ENCODE data around the gene TAMALIN.

TAMALIN gene

DNA sequence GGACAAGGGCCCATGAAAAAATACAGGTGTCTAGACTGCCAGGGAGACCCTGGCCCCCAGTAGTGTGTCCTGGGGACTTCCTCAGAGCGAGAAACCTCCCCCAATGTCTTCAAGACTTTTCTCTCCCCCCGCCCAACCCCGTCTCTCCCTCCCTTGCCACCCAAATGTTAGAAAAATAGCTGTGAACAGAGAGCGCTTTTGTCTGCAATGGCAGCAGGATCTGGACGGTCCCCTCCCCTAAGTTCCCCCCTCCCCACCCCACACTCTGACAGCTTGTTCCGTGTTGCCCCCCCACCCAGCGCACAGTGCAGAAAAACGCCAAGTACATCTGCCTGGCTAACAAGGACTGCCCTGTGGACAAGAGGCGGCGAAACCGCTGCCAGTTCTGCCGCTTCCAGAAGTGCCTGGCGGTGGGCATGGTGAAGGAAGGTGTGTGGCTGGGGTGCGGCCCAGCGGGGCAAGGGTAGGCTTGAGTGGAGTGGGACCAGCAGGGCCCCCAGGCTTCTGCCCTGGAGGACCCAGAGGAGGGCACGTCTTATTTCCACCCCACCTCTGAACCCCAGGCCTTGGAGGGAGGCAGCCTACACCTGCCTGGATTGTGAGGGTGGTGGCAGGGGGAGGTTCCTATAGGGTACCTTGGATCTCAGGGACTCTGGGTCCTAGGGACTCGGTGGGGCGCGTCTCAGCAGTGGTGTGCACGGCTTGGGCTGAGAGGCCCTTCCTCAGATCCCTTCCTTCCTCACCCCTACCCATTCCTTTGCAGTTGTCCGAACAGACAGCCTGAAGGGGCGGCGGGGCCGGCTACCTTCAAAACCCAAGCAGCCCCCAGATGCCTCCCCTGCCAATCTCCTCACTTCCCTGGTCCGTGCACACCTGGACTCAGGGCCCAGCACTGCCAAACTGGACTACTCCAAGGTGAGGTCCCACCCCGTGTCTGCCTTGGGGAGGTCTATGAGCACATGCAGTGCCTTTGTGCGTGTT lies 49.3 kb downstream of the TAMALIN start:
- no peak for DNase-seq (ENCODE audit: low spot score)

DNA sequence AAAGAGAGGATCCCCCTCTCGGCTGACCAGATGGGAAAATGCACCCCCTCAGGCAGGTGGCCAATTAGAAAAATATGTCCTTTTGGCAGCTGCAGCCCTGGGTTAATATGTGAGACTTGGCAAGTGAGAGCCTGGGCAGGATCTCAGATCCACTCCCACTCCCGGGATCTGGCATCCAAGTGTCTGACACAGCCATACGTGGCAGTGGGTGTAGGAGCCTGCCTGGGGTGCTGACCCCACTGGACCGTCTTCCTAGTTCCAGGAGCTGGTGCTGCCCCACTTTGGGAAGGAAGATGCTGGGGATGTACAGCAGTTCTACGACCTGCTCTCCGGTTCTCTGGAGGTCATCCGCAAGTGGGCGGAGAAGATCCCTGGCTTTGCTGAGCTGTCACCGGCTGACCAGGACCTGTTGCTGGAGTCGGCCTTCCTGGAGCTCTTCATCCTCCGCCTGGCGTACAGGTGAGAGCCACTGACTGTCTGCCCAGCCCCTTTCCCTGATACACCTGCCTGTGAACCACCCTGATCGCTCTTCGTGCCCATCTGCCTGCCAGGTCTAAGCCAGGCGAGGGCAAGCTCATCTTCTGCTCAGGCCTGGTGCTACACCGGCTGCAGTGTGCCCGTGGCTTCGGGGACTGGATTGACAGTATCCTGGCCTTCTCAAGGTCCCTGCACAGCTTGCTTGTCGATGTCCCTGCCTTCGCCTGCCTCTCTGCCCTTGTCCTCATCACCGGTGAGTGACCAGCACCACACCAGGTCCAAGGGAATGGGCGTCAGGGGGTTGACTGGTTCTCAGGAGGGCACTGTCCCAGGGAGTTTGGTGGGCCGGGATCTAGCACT lies 50.3 kb downstream of the TAMALIN start:
- peak; percentile 74 for DNase-seq (ENCODE audit: low spot score)

DNA sequence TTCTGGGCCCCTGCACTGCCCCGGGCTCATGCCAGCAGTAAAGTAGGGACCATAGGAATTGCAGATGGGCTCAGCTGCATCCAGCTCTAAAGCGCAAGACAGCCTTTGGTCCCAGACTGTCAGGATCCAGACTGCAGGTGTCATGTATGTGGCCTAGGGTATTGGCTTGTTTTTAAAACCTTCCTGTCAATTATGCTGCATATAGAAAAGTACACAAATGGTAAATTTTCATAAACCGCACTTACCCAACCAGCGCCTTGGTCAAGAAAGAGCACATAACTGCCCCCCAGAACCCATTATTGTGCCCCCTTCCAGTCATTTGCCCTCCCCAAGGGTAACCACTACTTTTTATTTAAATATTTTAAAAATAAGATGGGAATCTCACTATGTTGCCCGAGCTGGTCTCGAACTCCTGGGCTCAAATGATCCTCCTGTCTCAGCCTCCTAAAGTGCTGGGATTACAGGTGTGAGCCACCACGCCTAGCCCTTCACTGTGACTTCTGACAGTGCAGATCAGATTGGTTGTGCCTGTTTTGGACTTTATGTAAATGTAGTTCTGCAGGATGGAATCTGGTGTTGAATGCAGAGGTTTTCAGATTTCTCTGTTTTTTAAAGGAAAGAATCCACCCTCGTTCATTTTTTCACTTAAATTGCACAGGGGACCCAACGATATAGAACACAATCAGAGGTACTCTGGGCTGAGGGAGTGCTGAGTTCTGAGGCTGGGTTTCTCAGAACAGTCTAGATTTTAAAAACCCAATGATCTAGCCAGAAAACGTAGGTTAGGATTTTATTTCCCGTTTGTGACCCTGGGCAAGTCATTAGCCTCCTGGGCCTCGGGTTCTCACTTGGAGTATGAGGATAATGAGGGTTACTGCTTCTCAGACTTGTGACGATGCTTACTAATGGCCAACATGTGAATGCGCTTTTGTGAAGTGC lies 51.2 kb downstream of the TAMALIN start:
- no peak for DNase-seq (ENCODE audit: low spot score)

DNA sequence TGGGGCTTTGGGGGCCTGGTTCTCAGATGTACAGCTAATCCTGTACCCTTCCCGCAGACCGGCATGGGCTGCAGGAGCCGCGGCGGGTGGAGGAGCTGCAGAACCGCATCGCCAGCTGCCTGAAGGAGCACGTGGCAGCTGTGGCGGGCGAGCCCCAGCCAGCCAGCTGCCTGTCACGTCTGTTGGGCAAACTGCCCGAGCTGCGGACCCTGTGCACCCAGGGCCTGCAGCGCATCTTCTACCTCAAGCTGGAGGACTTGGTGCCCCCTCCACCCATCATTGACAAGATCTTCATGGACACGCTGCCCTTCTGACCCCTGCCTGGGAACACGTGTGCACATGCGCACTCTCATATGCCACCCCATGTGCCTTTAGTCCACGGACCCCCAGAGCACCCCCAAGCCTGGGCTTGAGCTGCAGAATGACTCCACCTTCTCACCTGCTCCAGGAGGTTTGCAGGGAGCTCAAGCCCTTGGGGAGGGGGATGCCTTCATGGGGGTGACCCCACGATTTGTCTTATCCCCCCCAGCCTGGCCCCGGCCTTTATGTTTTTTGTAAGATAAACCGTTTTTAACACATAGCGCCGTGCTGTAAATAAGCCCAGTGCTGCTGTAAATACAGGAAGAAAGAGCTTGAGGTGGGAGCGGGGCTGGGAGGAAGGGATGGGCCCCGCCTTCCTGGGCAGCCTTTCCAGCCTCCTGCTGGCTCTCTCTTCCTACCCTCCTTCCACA lies 52.0 kb downstream of the TAMALIN start:
- no peak for DNase-seq (ENCODE audit: low spot score)

DNA sequence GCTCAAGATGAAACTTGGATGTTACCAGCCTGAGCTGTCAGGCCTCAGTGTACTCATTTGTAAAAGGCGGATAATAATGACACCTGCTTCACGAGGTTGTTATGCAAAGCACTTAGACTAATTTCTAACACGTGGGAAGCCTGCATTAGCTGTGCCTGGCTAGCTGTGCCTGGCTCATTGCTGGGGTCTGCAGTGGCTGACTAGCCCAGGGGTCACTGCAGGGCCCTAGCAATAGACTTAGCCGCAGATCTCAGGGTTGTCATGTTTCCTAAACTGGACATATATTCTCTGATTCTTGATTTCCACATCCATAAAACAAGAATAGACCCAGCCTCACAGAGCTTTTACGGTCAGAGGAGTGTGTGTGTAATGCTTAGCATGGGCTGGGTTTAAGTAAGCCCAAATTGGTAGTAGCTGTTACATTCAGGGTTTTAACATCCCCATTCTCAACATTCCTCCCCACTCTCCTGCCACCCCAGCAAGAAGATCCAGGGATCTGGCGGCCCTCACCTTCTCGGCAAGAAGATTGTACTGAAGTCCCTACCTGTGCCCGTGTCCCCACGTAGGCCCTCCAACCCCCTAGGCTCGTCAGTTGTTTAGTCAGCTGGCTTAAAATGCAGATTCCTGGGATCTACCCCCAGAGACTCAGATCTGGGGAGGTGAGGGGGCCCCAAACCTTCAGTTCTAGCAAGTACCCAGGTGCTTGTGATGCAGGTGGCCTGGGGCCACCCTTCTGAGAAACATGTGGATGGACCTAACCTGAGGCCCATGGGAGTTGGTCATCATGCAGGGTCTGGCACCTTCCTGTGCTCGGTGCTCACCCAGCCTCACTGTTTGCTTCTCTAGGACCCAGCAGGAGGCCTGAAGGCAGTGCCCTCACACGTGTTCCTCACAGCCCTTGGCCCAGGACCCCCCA lies 53.1 kb downstream of the TAMALIN start:
- DNase-seq (ENCODE audit: low spot score), result no peak

DNA sequence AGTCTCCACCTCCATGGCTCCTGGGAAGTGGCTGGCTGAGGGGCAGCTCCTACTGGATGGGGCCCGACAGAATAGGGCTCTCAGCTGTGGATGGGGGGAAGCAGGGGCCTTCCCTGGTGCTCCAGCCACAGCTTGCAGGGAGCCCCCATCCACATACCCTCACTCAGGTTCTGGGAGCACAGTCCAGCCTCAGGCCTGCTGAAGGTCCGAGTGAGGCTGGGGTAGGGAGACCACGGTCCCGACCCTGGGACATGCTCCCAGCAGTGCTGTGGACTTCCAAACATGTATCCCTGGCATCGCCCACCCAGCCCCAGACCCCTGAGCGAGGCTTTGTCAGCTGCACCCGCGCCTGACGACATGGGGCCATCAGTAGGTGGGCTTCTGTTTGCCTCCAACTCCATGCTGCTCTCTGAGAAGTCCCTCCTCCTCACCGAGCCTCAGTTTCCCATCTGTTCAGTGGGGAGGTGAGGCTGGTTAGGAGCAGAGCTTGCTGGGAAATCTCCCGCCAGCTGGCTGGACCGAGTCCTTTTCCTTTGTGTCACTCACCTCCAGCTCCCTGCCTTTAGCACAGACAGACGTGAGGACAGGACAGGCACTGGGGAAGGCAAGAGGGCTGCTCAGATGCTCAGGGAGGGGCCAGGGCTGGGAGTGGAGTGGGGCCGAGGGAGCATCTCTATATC lies 53.9 kb downstream of the TAMALIN start:
- DNase-seq (ENCODE audit: low spot score), result no peak

DNA sequence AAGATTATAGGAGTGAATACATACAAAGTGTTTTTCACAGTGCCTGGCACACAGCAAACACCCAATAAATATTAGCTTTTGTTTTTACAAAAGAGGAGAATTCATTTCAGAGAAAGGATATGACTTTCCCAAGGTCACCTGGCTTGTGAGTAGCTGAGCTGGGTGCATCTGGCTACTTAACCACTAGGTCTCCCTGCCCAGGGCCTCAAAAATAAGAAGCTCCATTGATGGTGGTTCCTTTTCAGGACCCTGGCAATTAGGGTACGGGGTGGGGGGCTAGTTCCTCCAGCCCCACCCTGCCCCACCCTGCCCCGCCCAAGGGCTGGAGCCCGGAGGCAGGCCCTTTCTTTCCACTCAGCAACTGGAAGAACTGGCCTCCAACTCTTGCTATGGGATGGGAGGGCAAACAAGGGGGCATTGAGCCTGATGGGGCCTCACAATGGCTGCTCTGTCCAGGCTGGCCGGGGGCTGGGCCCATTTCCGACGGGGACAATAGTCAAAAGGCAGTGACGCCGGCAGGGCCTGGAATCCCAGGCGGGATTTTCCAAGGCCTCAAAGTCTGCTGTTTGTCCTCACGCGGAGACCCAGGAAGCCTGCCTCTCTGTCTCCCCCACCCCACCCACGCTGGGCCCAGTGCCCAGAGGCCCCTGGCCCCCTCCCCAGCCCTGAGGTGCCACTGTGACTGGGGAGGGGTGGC lies 54.9 kb downstream of the TAMALIN start:
- DNase-seq (ENCODE audit: low spot score), result no peak

DNA sequence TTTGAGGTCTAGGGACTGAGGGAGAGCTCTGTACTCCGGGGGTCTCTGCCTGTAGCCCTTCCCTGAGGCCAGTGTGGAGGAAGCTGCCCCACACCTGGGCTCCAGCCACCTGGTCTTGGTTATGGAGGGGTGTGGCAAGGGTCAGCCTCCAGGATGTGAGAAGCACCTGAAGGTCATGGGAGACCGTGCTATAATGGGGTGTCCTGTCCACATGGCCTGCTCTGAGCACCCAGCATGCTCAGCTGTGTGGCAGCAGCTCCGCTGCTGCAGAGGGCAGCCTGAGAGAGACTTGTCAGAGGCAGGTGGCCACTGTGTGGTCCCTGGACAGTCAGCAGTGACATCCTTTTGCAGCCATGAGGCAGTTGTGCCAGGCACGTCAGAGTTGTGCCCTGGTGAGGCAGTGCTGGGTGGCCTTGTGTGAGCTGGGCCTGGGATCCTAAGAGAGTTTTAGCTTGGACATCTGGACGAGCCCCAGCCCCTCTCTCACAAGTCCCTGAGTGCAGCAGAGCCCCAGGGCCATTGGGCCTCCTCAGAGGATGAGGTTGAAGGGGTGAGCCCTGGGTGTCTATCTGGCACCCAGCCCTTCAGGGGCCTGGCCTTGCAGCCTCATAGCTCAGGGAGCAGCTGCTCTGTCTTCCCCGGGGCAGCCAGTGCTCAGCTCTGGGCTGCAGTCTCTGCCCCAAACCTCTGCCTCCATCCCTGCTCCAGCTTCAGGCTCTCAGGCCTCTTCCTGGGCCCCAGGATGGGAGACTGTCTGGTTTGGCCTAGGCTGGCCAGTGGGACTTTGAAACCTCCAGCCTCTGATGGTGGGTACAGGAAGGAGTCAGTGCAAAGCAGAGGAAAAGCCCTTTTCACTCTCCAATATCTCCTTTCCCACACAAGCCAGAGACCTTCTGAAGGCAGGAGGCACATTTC lies 55.7 kb downstream of the TAMALIN start:
- DNase-seq (ENCODE audit: low spot score), result no peak

DNA sequence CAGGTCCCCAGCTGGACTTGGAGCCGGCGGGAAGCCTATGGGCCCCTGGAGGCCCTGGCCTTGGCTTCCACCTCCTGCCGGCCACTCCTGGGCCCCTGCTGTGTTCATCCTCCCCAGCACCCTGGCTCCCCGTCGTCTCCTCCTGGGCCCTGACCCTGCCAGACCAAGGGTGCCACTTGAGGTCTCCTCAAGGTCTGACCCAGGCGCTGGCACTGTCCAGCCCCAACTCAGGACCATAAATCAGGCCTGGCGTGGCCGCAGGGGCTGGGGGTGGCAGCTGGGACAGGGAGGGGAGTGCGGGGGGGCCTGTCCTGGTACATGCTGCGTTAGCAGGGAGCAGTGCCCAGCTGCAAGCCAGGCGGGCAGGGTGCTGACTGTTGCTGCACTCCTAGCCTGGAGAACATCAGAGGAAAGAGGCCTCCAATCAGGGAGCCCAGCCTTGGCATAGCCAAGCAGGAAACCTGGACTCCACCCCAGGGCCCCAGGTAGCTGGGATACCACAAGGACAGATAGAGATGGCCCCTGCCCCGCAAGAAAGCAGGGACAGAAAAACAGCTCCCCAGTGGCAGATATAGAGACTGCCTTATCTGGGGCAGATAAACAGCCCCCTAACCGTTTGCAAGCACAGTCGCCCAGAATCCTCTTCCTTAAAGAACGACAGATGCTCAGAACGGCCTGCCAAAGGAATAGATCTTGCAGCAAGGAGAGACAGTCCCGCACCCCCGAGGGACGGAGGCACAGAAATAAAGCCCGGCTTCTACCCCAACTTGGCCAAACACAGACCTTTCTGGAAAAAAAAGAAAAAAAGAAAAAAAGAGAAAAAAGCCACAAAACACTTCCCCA lies 56.6 kb downstream of the TAMALIN start:
- no peak for DNase-seq (ENCODE audit: low spot score)

DNA sequence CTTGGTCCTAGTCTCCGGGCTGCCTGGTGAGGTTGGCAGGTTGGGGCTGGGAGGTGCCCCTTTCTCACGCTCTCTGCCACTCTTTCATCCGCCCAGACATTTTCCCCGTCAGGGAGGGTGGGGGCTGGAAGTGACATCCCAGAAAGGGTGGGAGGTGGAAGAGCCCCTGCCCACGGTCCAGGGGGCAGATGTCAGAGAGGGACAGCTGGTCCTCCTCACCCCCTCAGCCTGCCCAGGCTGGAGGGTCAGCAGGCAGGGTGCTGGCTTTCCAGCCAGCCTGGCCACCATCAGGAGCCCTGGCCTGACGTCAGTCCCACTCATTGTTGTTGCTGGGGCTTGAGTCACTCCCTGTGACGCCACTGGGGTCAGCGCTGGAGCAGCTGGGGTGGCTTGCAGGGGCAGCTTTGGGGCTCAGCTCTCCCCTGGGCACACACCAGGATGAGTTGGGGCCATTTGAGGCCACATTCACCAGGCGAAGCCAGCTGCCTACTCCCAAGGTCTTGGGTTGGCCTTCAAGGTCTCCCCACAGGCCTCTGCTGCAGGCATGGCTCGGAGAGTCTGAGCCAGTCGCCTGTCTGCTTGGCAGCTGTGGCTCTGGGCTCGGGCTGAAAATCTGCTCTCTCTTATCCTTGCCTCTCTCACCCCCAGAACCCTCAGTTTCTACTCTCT lies 57.4 kb downstream of the TAMALIN start:
- DNase-seq (ENCODE audit: low spot score), result peak; percentile 78

All from GM03348 (cell line).